ENCODE measurements around the gene MTF2. TPM values are rescaled to one million over a fixed set of nuclear protein-coding genes. Genes with fewer than 3 reads are reported as not detected.
"Not testable (repeated sequence)": the region's sequence is repeated elsewhere in the genome, so short reads cannot be mapped to it uniquely, and the experiment has no call there.

Gene MTF2
- total RNA-seq, 6 experiments from 2014 or later = 4.5 to 9.3 (median 7.1) TPM

GRCh38 chr1:93167006-93167405 lies 87.9 kb downstream of the MTF2 start:
- intact Hi-C loops (cut with DNase I) = no loop called here
- peaks cover 0 to 6% (median 0%) of the 10 kb centered on the region in 4 donors for H3K4me1 ChIP-seq
- no peaks in the 10 kb centered on the region for H3K36me3 ChIP-seq
- TF ChIP-seq CTCF (IDR thresholded peaks at IDR 0.05) = no peak
- TF ChIP-seq POLR2A (IDR thresholded peaks at IDR 0.05) = no peak
- no peak for DNase-seq
- no peak for ATAC-seq
- H3K9me3 ChIP-seq = no peaks in the 10 kb centered on the region
- H3K27ac ChIP-seq = no peak overlapping the region
- H3K27me3 ChIP-seq = no peaks in the 10 kb centered on the region
- no peak overlapping the region for H3K4me3 ChIP-seq

DNA sequence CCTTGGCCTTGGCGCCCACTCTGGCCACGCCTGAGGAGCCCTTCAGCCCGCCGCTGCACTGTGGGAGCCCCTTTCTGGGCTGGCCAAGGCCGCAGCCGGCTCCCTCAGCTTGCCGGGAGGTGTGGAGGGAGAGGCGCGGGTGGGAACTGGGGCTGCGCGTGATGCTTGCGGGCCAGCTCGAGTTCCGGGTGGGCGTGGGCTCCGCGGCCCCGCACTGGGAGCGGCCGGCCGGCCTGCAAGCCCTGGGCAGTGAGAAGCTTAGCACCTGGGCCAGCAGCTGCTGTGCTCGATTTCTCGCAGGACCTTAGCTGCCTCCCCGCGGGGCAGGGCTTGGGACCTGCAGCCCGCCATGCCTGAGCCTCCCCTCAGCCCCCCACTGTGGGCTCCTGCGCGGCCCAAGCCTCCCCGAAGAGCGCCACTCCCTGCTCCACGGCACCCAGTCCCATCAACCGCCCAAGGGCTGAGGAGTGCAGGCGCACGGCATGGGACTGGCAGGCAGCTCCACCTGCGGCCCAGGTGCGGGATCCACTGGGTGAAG lies 91.1 kb downstream of the MTF2 start:
- H3K27me3 ChIP-seq; intact Hi-C loops (cut with DNase I); ATAC-seq; DNase-seq; H3K4me1 ChIP-seq; H3K27ac ChIP-seq; H3K9me3 ChIP-seq; H3K36me3 ChIP-seq; H3K4me3 ChIP-seq: not testable (repeated sequence)
- no CpG with 5 or more reads among the region's 36 CpGs for WGBS (ENCODE audit: insufficient coverage, low coverage, low lambda C conversion rate, missing lambda C conversion rate)

DNA sequence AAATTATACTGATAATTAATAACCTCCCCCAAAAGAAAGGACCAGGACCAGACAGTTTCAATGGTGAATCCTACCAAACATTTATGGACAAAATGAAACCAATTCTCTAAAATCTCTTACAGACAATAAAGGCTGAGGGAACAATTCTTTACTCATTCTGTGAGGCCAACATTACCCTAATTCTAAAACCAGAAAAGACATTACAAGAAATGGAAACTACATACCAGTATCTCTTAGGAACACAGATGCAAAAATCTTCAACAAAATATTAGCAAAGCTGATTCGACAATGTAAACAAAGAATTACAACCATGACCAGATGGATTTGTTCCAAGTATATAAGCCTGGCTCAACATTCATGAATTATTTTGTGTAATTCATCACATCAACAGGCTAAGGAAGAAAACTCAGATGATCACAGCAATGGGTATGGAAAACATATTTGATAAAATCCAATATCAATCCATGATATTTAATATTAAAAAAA lies 92.5 kb downstream of the MTF2 start:
- 11% methylated on average over 1 of the region's 1 CpG for WGBS (ENCODE audit: insufficient coverage, low coverage, low lambda C conversion rate, missing lambda C conversion rate)
- no peak overlapping the region for H3K27ac ChIP-seq
- H3K36me3 ChIP-seq = no peaks in the 10 kb centered on the region
- TF ChIP-seq CTCF (IDR thresholded peaks at IDR 0.05) (no peak), POLR2A (IDR thresholded peaks at IDR 0.05) (no peak)
- peaks cover 0 to 6% (median 0%) of the 10 kb centered on the region in 4 donors for H3K4me1 ChIP-seq
- intact Hi-C loops (cut with DNase I) = no loop called here
- H3K9me3 ChIP-seq = no peaks in the 10 kb centered on the region
- ATAC-seq = no peak
- H3K27me3 ChIP-seq = no peaks in the 10 kb centered on the region
- DNase-seq = no peak
- no peak overlapping the region for H3K4me3 ChIP-seq

- ATAC-seq = no peak
- H3K27ac ChIP-seq = no peak overlapping the region
- H3K27me3 ChIP-seq = no peaks in the 10 kb centered on the region
- H3K36me3 ChIP-seq = no peaks in the 10 kb centered on the region
- H3K4me3 ChIP-seq = no peak overlapping the region
- no peak for DNase-seq
- no peaks in the 10 kb centered on the region for H3K9me3 ChIP-seq
- peaks cover 0 to 18% (median 0%) of the 10 kb centered on the region in 4 donors for H3K4me1 ChIP-seq
- no peak for TF ChIP-seq POLR2A (IDR thresholded peaks at IDR 0.05)
- no peak for TF ChIP-seq CTCF (IDR thresholded peaks at IDR 0.05)
- intact Hi-C loops (cut with DNase I) = no loop called here
- 40% methylated on average over 1 of the region's 1 CpG for WGBS (ENCODE audit: insufficient coverage, low coverage, low lambda C conversion rate, missing lambda C conversion rate)
Measured at GRCh38 chr1:93172778-93173177, 93.7 kb downstream of the MTF2 start.

DNA sequence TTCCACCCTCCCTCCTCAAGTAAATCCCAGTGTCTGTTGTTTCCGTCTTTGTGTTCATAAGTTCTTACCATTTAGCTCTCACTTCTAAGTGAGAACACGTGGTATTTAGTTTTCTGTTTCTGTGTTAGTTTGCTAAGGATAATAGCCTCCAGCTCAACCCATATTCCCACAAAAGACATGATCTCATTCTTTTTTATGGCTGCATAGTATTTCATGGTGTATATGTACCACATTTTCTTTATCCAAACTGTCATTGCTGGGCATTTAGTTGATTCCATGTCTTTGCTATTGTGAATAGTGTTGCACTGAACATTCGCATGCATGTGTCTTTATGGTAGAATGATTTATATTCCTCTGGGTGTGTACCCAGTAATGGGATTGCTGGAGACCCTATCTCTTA lies 95.6 kb downstream of the MTF2 start:
- DNase-seq; intact Hi-C loops (cut with DNase I); H3K36me3 ChIP-seq; H3K4me3 ChIP-seq; H3K9me3 ChIP-seq; H3K27me3 ChIP-seq; H3K27ac ChIP-seq; ATAC-seq: not testable (repeated sequence)
- H3K4me1 ChIP-seq = peaks cover 0 to 18% (median 0%) of the 10 kb centered on the region in 4 donors
- 94% methylated on average over 3 of the region's 3 CpGs for WGBS (ENCODE audit: insufficient coverage, low coverage, low lambda C conversion rate, missing lambda C conversion rate)

- no peaks in the 10 kb centered on the region for H3K27me3 ChIP-seq
- H3K4me1 ChIP-seq = peaks cover 0 to 18% (median 0%) of the 10 kb centered on the region in 4 donors
- H3K4me3 ChIP-seq = peak overlapping the region; percentile 79 to 85 (median 82)
- peak overlapping the region in 2 of 3 donors; percentile 99 to 100 for H3K27ac ChIP-seq
- intact Hi-C loops (cut with DNase I) = no loop called here
- no peak for DNase-seq
- no peaks in the 10 kb centered on the region for H3K9me3 ChIP-seq
- no peak for ATAC-seq
- no peak for TF ChIP-seq CTCF (IDR thresholded peaks at IDR 0.05)
- TF ChIP-seq POLR2A (IDR thresholded peaks at IDR 0.05) = no peak
- no peaks in the 10 kb centered on the region for H3K36me3 ChIP-seq
- 12% methylated on average over 4 of the region's 4 CpGs for WGBS (ENCODE audit: insufficient coverage, low coverage, low lambda C conversion rate, missing lambda C conversion rate)
Measured at GRCh38 chr1:93177991-93178390, 98.9 kb downstream of the MTF2 start.
